ENCODE results near the gene GALNT15.

GALNT15 gene

GRCh38 chr3:16136055-16136454 is 38.4 kb upstream of the GALNT15 start:
- DNase-seq (ENCODE audit: low read depth), result no peak

GRCh38 chr3:16137044-16137443 is 37.4 kb upstream of the GALNT15 start:
- no peak for TF ChIP-seq CTCF (IDR thresholded peaks at IDR 0.05; ENCODE audit: low read depth, low read length, missing control alignments)
- DNase-seq (ENCODE audit: low read depth), result no peak
- no peak overlapping the region for H3K4me3 ChIP-seq (ENCODE audit: low read depth, low read length)

More at GRCh38 chr3:16136055-16136454, 38.4 kb upstream of the GALNT15 start:
- TF ChIP-seq CTCF (IDR thresholded peaks at IDR 0.05; ENCODE audit: low read depth, low read length, missing control alignments), result no peak
- H3K4me3 ChIP-seq (ENCODE audit: low read depth, low read length), result no peak overlapping the region

GRCh38 chr3:16137977-16138376 is 36.5 kb upstream of the GALNT15 start:
- TF ChIP-seq CTCF (IDR thresholded peaks at IDR 0.05; ENCODE audit: low read depth, low read length, missing control alignments), result no peak
- no peak overlapping the region for H3K4me3 ChIP-seq (ENCODE audit: low read depth, low read length)
- no peak for DNase-seq (ENCODE audit: low read depth)

GRCh38 chr3:16140116-16140893 is 34.2 kb upstream of the GALNT15 start:
- TF ChIP-seq CTCF (IDR thresholded peaks at IDR 0.05; ENCODE audit: low read depth, low read length, missing control alignments), result no peak
- no peak overlapping the region for H3K4me3 ChIP-seq (ENCODE audit: low read depth, low read length)
- DNase-seq (ENCODE audit: low read depth), result no peak

GRCh38 chr3:16140894-16141285 is 33.6 kb upstream of the GALNT15 start:
- no peak overlapping the region for H3K4me3 ChIP-seq (ENCODE audit: low read depth, low read length)
- no peak for TF ChIP-seq CTCF (IDR thresholded peaks at IDR 0.05; ENCODE audit: low read depth, low read length, missing control alignments)
- no peak for DNase-seq (ENCODE audit: low read depth)

- no peak overlapping the region for H3K4me3 ChIP-seq (ENCODE audit: low read depth, low read length)
- TF ChIP-seq CTCF (IDR thresholded peaks at IDR 0.05; ENCODE audit: low read depth, low read length, missing control alignments), result no peak
- no peak for DNase-seq (ENCODE audit: low read depth)
These were observed 32.0 kb upstream of the GALNT15 start for GRCh38 chr3:16142350-16143025.

Measured in GM12864 (cell line).